Nephron (organoid): Measurements from ENCODE around the gene HSPA13.

Source experiments
- H3K27ac Mint-ChIP-seq, 3 experiments: 2 replicates each; pipeline ENCODE4 v1.8.0; 2020; ENCODE audit warnings: mixed read lengths in 3 of 3, mild to moderate bottlenecking in 2 of 3, moderate library complexity in 1 of 3
- H3K27me3 Mint-ChIP-seq: 2 replicates; pipeline ENCODE4 v1.8.0; 2021; ENCODE audit warnings: low read depth, mild to moderate bottlenecking, moderate library complexity, mixed read lengths
- H3K36me3 Mint-ChIP-seq: 2 replicates; pipeline ENCODE4 v1.8.0; 2020; ENCODE audit warnings: low read depth, mixed read lengths
- H3K4me1 Mint-ChIP-seq: 2 replicates; pipeline ENCODE4 v1.8.0; 2020; ENCODE audit warnings: mixed read lengths
- H3K4me3 Mint-ChIP-seq, 3 experiments: 2 replicates each; pipeline ENCODE4 v1.8.0; 2020; ENCODE audit warnings: mild to moderate bottlenecking in 3 of 3, mixed read lengths in 3 of 3, moderate library complexity in 2 of 3
- H3K9me3 Mint-ChIP-seq: 2 replicates; pipeline ENCODE4 v1.8.0; 2020; ENCODE audit warnings: mixed read lengths
- TF ChIP-seq, protein P1 (sequence below), 3 experiments: fragments of 200-600 bp; sonication (generic); IDR thresholded peaks; one replicate each; pipeline ENCODE4 v1.5.0; 2021; ENCODE audit warnings: antibody characterized with exemption in 3 of 3; ENCODE audit not compliant: unreplicated experiment in 3 of 3

Gene HSPA13

DNA sequence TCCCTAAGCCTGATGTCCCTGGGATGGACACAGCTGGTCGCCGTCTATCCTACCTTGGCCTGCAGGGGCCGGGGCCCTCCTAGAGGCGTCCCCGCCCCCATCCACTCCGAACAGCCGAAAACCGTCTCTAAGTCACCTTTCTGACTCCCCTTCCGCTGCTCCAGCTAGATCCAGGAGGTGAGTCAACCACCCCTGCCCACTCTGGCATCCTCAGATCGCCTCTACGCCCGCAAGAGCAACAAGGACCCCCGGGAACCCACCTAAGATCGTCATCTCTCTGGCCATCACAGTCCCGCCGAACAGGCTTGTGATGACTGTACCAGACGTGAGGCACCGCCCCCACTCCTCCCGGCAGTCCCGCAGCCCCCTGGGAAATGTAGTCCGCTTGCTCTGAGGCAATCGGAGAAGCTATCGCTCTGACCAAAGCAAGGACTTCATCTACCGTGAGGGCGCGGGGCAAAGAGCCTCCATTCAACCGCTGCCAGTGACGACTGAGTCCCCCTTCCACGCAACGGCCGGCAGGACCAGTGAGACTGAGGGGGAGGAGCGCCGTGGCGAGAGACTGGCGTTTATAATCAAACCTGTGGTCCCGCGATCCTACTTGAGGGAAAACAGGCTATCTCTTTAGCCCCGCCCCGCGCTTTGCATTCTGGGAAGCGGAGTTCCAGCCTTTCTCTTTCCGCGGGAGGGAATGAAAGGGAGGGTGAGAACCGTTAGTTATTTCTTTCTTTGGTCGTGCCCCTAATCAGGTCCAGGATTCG, at the start of gene HSPA13:
Gene HSPA13, minus strand, starts transcription at position 312 of the 761 bp plus-strand sequence. Its CDS starts 27 bp downstream, at position 285.
- Mint-ChIP-seq H3K9me3 (no peaks in the 10 kb centered on the region), H3K4me1 (peaks cover 35% of the 10 kb centered on the region), H3K27ac (peak within 1 kb of the TSS; percentile 95 to 97 (median 95)), H3K27me3 (no peaks in the 10 kb centered on the region), H3K4me3 (peak within 1 kb of the TSS; percentile 99 to 100 (median 99)), H3K36me3 (peaks cover 8% of the 10 kb centered on the region)
- TF ChIP-seq, protein P1, sequence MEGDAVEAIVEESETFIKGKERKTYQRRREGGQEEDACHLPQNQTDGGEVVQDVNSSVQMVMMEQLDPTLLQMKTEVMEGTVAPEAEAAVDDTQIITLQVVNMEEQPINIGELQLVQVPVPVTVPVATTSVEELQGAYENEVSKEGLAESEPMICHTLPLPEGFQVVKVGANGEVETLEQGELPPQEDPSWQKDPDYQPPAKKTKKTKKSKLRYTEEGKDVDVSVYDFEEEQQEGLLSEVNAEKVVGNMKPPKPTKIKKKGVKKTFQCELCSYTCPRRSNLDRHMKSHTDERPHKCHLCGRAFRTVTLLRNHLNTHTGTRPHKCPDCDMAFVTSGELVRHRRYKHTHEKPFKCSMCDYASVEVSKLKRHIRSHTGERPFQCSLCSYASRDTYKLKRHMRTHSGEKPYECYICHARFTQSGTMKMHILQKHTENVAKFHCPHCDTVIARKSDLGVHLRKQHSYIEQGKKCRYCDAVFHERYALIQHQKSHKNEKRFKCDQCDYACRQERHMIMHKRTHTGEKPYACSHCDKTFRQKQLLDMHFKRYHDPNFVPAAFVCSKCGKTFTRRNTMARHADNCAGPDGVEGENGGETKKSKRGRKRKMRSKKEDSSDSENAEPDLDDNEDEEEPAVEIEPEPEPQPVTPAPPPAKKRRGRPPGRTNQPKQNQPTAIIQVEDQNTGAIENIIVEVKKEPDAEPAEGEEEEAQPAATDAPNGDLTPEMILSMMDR (IDR thresholded peaks at IDR 0.05; ENCODE audit: unreplicated experiment in 3 of 3), result no peak

- H3K27me3 Mint-ChIP-seq, result no peaks in the 10 kb centered on the region
- H3K4me3 Mint-ChIP-seq, result no peak overlapping the region
- H3K36me3 Mint-ChIP-seq, result no peaks in the 10 kb centered on the region
- TF ChIP-seq, protein P1 (IDR thresholded peaks at IDR 0.05; ENCODE audit: unreplicated experiment in 3 of 3), result no peak
- no peak overlapping the region for H3K27ac Mint-ChIP-seq
- H3K4me1 Mint-ChIP-seq, result no peaks in the 10 kb centered on the region
- H3K9me3 Mint-ChIP-seq, result peaks cover 31% of the 10 kb centered on the region
These were observed 36.0 kb upstream of the HSPA13 start for GRCh38 chr21:14418920-14419319.

DNA sequence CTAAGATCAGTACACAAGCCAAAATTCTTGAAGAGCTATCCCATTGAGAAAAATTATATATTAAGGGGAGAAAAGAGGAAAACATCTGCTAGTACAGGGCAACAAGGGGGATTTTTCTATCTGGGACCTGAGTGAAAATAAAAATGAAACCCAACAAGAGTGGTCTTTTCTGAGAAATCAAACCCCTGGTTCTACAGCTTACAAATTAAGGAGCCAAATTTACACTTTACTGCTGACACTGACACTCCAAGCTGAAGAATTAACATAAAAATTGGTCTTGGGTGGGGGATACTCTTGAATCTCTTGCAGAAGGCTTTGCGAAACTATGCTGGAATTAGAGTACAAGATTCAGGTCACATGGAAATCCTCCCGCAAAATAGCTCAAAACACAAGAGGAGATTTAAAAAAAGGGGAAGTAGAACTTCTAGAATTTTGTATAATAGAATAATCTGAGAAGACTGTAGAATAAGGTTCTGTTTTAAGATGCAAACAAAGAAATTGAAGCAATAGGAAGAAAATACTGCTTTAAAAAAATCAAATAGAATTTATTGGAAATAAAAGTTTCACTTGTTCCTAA, 32.1 kb upstream of the HSPA13 start:
- Mint-ChIP-seq H3K9me3 (peaks cover 30% of the 10 kb centered on the region), H3K27me3 (no peaks in the 10 kb centered on the region), H3K4me3 (no peak overlapping the region), H3K27ac (no peak overlapping the region), H3K4me1 (no peaks in the 10 kb centered on the region), H3K36me3 (no peaks in the 10 kb centered on the region)
- TF ChIP-seq, protein P1 (IDR thresholded peaks at IDR 0.05; ENCODE audit: unreplicated experiment in 3 of 3), result no peak

DNA sequence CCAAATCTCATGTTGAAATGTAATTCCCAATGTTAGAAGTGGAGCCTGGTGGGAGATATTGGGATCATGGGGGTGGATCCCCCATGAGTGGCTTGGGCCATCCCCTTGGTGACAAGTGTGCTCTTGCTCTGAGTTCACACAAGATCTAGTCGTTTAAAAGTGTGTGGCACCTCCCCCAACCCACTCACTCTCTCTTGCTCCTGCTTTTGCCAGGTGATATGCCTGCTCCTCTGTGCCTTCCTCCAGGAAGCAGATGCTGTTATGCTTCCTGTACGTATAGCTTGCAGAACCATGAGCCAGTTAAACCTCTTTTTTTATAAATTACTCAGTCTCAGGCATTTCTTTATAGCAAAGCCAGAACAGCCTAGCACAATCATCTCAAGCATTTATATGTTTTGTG, 23.0 kb upstream of the HSPA13 start:
- no peaks in the 10 kb centered on the region for H3K36me3 Mint-ChIP-seq
- TF ChIP-seq, protein P1 (IDR thresholded peaks at IDR 0.05; ENCODE audit: unreplicated experiment in 3 of 3), result no peak
- H3K27ac Mint-ChIP-seq, result no peak overlapping the region
- no peaks in the 10 kb centered on the region for H3K4me1 Mint-ChIP-seq
- peaks cover 14% of the 10 kb centered on the region for H3K9me3 Mint-ChIP-seq
- no peaks in the 10 kb centered on the region for H3K27me3 Mint-ChIP-seq
- no peak overlapping the region for H3K4me3 Mint-ChIP-seq

DNA sequence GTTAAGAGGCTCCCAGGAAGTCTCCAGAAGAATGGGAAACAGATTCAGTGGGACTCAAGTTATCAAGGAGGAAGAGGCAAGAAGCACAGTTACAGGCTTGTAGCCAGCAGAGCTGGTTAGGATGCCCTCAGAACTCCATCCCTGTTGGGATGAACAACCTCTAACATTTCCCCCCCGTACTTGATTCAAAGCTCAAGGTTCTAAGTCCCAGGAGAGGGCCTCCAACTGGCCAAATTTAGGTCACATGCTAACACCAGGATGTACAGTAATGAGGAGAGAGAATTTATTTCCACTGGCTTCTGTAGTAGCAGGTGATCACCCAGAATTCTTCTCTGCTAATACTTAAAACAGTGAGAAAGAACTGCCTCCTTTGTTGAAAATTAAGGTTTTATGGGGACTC, 22.3 kb upstream of the HSPA13 start:
- H3K27me3 Mint-ChIP-seq, result no peaks in the 10 kb centered on the region
- H3K9me3 Mint-ChIP-seq, result peaks cover 8% of the 10 kb centered on the region
- H3K4me3 Mint-ChIP-seq, result no peak overlapping the region
- TF ChIP-seq, protein P1 (IDR thresholded peaks at IDR 0.05; ENCODE audit: unreplicated experiment in 3 of 3), result no peak
- H3K4me1 Mint-ChIP-seq, result no peaks in the 10 kb centered on the region
- H3K27ac Mint-ChIP-seq, result no peak overlapping the region
- no peaks in the 10 kb centered on the region for H3K36me3 Mint-ChIP-seq
